HG02840 (cell line): ENCODE measurements around the gene PTH2R.
A peak's percentile ranks its signal among the peaks of the same experiment; 100 is the strongest.
"Not testable (repeated sequence)": the region's sequence is repeated elsewhere in the genome, so short reads cannot be mapped to it uniquely, and the experiment has no call there.

Experiments
- ATAC-seq: cut with Tn5 transposase; IDR thresholded peaks from one replicate; pipeline ENCODE4 v1.9.1; 2021; ENCODE audit warnings: mild to moderate bottlenecking, moderate library complexity, moderate number of reproducible peaks; ENCODE audit not compliant: unreplicated experiment, low FRiP score

PTH2R gene

GRCh38 chr2:208386541-208386940 is 20.1 kb upstream of the PTH2R start:
- ATAC-seq, result no peak

DNA sequence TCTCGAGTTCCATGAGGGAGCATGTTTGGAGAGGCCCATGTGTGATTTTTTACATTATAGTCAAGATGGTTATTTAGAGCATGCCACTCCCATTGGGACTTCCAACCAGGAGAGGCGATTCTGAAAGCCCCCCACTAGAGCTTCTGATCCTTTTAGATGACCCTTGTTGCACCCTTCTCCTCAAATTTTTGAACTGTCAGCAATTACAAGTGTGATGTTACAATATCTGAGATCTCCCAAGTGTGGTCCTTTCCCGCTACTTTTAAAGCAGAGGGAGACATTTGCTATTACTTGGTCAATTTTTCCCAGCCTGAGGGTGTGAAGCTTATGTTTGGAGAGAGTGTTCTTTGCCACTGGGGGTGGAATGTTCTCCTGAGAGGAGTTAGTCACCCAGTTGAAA is 16.7 kb upstream of the PTH2R start:
- ATAC-seq, result no peak

DNA sequence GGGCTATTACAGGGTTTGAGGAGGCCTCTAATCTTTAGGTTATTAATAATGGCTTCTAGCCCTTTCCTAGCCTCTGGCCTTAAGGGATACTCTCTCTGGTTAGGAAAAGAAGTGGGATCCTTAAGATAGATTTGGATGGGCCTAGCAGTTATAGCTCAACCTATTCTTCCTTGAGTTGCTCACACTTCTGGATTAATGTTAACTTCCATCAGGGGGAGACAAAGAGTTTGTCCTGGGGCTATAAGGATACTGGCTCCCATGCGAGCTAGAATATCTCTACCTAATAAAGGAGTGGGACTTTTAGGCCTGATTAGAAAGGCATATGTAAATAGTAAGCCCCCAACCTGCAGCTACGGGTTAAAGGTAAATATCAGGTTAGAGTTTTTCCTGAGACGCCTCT is 14.3 kb upstream of the PTH2R start:
- ATAC-seq, result no peak

DNA sequence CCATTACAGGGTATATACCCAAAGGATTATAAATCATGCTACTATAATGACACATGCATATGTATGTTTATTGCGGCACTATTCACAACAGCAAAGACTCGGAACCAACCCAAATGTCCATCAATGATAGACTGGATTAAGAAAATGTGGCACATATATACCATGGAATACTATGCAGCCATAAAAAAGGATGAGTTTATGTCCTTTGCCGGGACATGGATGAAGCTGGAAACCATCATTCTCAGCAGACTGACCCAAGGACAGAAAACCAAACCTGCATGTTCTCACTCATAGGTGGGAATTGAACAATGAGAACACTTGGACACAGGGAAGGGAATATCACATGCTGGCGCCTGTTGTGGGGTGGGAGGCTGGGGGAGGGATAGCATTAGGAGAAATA is 9.8 kb upstream of the PTH2R start:
- not testable (repeated sequence) for ATAC-seq

- no peak for ATAC-seq
Observed at GRCh38 chr2:208399201-208399600, 7.4 kb upstream of the PTH2R start.

GRCh38 chr2:208407667-208408066 is 1.1 kb downstream of the PTH2R start:
- ATAC-seq, result no peak

GRCh38 chr2:208413931-208414330 is 7.3 kb downstream of the PTH2R start:
- ATAC-seq, result no peak

- ATAC-seq, result no peak
Observed at GRCh38 chr2:208415255-208415654, 8.7 kb downstream of the PTH2R start.

- peak; percentile 81 for ATAC-seq
Observed at GRCh38 chr2:208415897-208416296, 9.3 kb downstream of the PTH2R start.

DNA sequence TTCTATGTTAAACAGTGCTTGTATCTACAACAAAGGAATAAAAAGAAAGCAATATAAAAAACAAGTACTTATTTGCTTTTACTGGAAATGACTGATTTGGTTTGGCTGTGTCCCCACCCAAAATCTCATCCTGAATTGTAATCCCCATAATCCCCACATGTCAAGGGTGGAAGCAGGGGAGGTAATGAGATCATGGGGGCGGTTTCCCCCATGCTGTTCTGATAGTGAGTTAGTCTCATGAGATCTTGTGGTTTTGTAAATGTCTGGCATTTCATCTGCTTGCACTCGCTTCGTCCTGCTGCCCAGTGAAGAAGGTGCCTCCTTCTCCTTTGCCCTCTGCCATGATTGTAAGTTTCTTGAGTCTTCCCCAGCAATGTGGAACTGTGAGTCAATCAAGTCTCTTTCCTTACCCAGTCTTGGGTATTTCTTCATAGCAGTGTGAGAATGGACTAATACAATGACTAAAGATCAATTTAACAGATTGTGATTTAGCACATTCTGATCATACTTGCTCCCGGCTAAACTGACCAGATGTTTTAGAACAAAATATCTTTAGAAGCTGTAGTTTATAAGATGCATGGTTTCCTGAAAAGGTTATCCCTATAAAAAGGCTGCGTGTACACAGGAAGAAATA is 19.9 kb downstream of the PTH2R start:
- no peak for ATAC-seq

- ATAC-seq, result no peak
Observed at GRCh38 chr2:208437755-208438154, 31.2 kb downstream of the PTH2R start.

DNA sequence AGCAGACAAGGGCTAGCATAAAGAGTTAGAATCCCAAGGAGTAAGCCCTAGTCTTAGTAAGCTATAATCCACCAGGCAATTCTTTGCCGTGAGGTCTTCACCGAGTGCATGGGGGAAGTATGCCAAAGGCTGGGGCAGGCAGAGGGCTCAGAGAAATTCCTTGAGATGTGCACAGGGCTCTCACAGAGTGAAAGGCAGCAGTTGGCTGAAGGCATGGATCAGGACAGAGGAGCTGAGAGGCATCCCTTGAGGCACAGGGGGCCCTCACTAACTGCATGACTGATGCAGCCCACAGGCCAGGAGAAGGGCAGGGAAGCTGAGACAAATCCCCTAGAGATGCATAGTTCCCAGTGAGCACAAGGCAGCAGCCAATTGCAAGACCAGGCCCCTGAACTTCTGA is 34.1 kb downstream of the PTH2R start:
- no peak for ATAC-seq

GRCh38 chr2:208441951-208442350 is 35.4 kb downstream of the PTH2R start:
- no peak for ATAC-seq

GRCh38 chr2:208447447-208447846 is 40.9 kb downstream of the PTH2R start:
- not testable (repeated sequence) for ATAC-seq

- ATAC-seq, result no peak
Observed at GRCh38 chr2:208451061-208451460, 44.5 kb downstream of the PTH2R start.

DNA sequence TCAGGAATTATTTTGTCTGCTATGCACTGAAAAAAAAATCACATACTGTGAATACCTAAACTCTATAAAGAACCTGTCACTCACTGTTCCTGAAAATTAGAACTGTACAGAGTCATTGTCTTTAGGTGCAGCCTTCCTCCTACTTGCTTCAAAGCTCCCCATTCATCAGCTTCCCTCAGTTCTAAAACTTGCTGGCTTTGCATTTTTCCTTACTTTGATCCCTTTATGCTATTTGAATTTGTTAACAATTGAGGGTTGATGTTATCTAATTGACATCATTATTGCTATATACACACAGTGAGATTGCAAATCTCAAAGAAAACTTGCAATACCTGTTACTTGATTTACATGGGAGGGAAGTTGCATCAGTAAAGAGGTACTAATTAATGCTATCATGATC is 48.3 kb downstream of the PTH2R start:
- no peak for ATAC-seq

DNA sequence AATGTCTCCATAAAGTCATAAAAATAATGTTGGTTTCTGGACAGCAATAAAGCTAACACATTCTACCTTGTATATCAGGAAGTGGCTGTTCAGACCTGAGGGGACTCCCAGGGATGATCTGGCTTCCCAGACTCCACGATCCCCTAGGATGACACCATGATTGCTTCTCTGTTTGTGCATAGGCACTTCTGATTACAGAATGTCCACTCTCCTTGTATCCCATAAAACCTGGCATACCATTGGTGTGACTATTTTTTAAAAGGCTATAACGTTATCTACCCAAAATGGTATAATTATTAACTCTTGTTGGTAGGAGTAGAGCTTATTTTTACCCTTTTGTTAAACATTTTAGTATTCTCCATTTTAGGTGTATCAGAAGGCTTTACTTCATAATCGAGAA is 57.1 kb downstream of the PTH2R start:
- no peak for ATAC-seq

- ATAC-seq, result no peak
Observed at GRCh38 chr2:208464205-208464604, 57.6 kb downstream of the PTH2R start.

DNA sequence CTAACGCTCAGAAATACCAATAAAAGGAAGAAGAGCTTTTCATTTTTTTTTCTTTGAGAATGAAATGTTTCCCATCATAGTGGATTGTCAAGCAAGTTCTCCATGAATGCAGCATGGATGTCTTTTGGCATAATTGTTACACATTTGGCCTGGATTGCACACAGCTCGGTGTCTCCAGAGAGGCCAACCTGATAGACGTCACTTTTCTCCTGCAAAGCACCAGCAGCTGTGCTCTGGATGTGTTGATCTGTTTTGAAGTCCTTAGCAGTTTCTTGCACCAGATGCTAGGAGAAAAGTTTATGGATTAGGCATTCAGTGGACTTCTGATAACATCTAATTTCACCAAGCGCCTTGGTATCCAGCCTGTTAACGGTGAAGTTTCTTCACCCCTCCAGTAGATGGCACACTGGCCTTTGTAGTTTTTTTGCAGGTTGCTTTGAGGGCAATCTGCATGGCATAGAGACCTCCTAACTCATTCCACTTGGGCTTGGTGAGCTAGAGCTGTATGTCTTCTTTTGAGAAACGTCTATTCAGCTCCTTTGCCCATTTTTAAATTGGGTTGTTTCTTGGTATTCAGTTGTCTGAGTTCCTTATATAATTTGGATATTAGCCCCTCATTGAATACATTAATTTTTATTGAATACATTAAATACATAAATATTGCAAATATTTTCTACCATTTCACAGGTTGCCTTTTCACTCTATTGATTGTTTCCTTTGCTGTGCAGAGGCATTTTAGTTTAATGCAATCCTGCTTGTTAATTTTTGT is 59.7 kb downstream of the PTH2R start:
- ATAC-seq, result no peak

DNA sequence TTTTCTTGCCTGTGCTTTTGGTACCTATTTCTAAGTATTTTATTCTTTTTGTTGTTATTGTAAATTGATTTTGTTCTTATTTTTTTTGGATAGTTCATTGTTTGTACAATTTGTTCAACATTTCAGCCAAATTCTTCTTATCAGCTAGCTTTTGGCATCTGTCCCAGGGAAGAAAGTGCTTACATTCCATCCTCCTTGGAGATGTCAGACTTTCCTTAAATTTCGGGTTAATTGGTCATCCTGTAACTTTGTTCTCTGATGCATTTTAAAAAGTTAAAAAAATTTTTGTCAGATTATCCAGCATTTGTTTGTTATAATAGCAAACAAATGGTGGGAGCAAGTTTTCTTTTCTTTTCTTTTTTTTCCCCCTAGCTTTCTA is 60.3 kb downstream of the PTH2R start:
- no peak for ATAC-seq

DNA sequence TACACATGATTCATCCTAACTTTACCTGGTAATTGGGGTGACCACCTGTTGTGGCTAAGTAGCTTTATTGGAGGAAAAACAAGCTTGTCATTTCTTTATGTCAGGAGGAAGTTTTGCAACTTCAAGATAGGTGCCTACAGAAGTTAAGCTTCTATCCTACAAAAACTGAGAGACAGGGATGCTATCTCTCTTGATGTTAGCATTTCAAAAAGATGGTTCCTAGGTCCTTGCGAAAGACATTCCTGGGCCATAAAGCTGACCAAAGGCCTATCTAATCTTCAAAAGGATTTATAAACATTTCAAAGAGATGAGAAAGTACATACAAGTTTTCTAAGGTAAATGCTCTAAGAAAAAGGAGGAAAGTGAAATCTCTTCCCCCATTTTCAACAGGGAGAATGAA is 61.0 kb downstream of the PTH2R start:
- ATAC-seq, result no peak

- no peak for ATAC-seq
Observed at GRCh38 chr2:208477741-208478140, 71.1 kb downstream of the PTH2R start.
